GM13976 (cell line): ENCODE data around the gene PEPD.

Experiments used
- DNase-seq: peaks from one replicate; pipeline ENCODE4 v3.0.0; 2012; ENCODE audit warnings: low spot score
- CTCF ChIP-seq: IDR thresholded peaks from 2 replicates; pipeline ENCODE4 v1.5.1; 2012; ENCODE audit warnings: borderline replicate concordance, mild to moderate bottlenecking; ENCODE audit not compliant: insufficient read depth; ENCODE audit errors: extremely low read depth, missing control alignments, control extremely low read depth
- in situ Hi-C: fragments of 300-500 bp; cut with MboI; formaldehyde crosslinking; loops from one replicate; pipeline ENCODE4 v1.12.0; 2022; ENCODE audit warnings: low sequenced_read_pairs, mixed read lengths, inconsistent platforms; ENCODE audit not compliant: unreplicated experiment

The PEPD gene

GRCh38 chr19:33506498-33506897 is 15.1 kb downstream of the PEPD start:
- no peak for TF ChIP-seq CTCF
- in situ Hi-C loops: no loop called here
- DNase-seq: no peak

DNA sequence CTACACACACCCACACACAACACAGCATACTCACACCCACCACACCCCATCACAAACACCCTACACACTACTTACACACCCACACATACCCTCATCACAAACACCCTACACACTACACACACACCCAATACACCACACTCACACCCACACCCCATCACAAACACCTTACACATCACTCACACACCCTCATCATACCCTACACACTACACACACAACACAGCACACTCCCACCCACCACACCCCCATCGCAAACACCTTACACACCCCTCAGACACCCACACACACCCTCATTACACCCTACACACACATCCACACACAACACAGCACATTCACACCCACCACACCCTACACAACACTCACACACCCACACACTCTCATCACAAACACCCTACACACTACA is 15.8 kb downstream of the PEPD start:
- DNase-seq: no peak
- in situ Hi-C loops: no loop called here
- no peak for TF ChIP-seq CTCF

GRCh38 chr19:33505148-33505547 is 16.4 kb downstream of the PEPD start:
- no peak for TF ChIP-seq CTCF
- no peak for DNase-seq
- in situ Hi-C loops: no loop called here

DNA sequence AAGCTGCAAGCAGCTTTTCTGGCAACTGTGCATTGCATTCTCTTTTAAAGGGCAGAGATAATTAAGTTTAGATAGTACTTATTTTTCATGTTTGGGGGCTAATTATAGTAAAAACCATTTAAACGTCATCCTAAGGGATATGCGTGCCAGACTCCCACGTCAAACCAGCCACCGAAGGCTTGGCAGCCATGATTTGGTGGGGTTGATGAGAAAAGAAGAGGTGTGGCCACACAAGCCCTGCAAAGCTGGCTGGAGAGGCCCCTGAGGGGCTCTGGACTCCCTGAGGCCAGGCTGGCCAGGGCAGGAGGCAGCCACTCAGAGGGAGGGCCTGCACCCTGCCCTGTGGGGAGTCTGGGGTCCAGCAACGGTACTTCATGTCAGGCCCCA is 17.5 kb downstream of the PEPD start:
- TF ChIP-seq CTCF: no peak
- DNase-seq: no peak
- in situ Hi-C loops: no loop called here

DNA sequence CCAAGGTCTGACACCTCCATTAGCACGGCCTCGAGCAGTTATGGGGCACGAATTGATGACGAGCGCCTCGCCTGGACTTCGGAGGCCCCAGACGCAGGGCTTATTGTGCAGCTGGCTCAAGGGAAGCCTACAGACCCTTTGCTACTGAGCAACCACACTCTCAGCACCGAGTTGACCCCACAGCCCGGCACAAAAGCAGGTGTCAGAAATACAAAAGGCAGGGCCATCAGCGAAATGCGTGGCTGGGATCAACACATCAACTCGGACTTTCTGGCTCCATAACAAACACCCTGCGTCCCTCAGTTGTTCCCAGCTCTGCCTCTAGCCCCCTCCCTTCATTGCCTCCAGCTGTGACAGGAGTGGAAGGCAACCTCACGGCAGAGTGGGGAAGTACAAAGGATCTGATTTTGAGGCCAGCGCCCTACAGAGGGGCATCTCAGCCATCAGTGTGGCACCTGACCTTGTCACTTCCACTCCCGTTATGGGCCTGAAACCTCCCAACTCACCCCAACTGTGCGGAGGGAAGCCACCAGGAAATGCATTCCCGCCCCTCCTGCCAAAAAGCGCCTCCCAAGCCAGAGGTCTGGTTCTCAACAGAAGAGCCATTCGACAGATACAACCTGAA is 18.0 kb downstream of the PEPD start:
- no peak for DNase-seq
- in situ Hi-C loops: no loop called here
- no peak for TF ChIP-seq CTCF

GRCh38 chr19:33503030-33503429 is 18.6 kb downstream of the PEPD start:
- no peak for TF ChIP-seq CTCF
- no peak for DNase-seq
- in situ Hi-C loops: no loop called here
